Hepatocyte (in vitro differentiated cells): ENCODE measurements around the gene CNOT9. TPM values are rescaled to one million over a fixed set of nuclear protein-coding genes. Genes with fewer than 3 reads are reported as not detected.

Source experiments
- DNase-seq: peaks from one replicate; pipeline ENCODE4 v3.0.0-alpha.2; 2016; ENCODE audit warnings: low spot score
- H2AFZ ChIP-seq: fragments of 200-600 bp; sonication (generic); 2 replicates; pipeline ENCODE4 v1.6.0; 2016; ENCODE audit warnings: antibody characterized with exemption, mild to moderate bottlenecking
- H3K27ac ChIP-seq: fragments of 200-600 bp; sonication (generic); 2 replicates; pipeline ENCODE4 v1.5.1; 2016; ENCODE audit warnings: mild to moderate bottlenecking
- H3K27me3 ChIP-seq: fragments of 200-600 bp; sonication (generic); 2 replicates; pipeline ENCODE4 v1.6.1; 2016
- H3K36me3 ChIP-seq: fragments of 200-600 bp; sonication (generic); replicated peaks from 2 replicates; pipeline ENCODE4 v1.5.1; 2016; ENCODE audit warnings: low read depth; ENCODE audit not compliant: insufficient read depth
- H3K4me1 ChIP-seq: fragments of 200-600 bp; sonication (generic); 2 replicates; pipeline ENCODE4 v1.5.1; 2016; ENCODE audit warnings: mild to moderate bottlenecking, moderate library complexity; ENCODE audit not compliant: insufficient read depth
- H3K4me2 ChIP-seq: fragments of 200-600 bp; sonication (generic); 2 replicates; pipeline ENCODE4 v1.6.0; 2016
- H3K4me3 ChIP-seq: fragments of 200-600 bp; sonication (generic); 2 replicates; pipeline ENCODE4 v1.5.1; 2016; ENCODE audit warnings: mild to moderate bottlenecking
- H3K79me2 ChIP-seq: fragments of 200-600 bp; sonication (generic); 2 replicates; pipeline ENCODE4 v1.6.0; 2017; ENCODE audit warnings: mild to moderate bottlenecking
- H3K9me2 ChIP-seq: fragments of 200-600 bp; sonication (generic); replicated peaks from 2 replicates; pipeline ENCODE4 v1.6.0; 2017; ENCODE audit warnings: mild to moderate bottlenecking; ENCODE audit not compliant: insufficient read depth
- H3K9me3 ChIP-seq: fragments of 200-600 bp; sonication (generic); 2 replicates; pipeline ENCODE4 v1.5.1; 2016; ENCODE audit warnings: low read depth, mild to moderate bottlenecking
- H4K20me1 ChIP-seq: fragments of 200-600 bp; sonication (generic); 2 replicates; pipeline ENCODE4 v1.6.0; 2016; ENCODE audit warnings: mild to moderate bottlenecking; ENCODE audit not compliant: insufficient read depth, poor library complexity, severe bottlenecking
- CTCF ChIP-seq: fragments of 200-600 bp; sonication (generic); IDR thresholded peaks from 2 replicates; pipeline ENCODE4 v1.5.1; 2016; ENCODE audit warnings: antibody characterized with exemption, mild to moderate bottlenecking; ENCODE audit not compliant: poor library complexity
- EZH2 ChIP-seq: fragments of 200-600 bp; sonication (generic); IDR thresholded peaks from 2 replicates; pipeline ENCODE4 v1.6.1; 2016; ENCODE audit warnings: antibody characterized with exemption, mild to moderate bottlenecking, borderline replicate concordance
- EZH2phosphoT487 ChIP-seq: fragments of 200-600 bp; sonication (generic); IDR thresholded peaks from one replicate; pipeline ENCODE4 v1.6.1; 2018; ENCODE audit warnings: antibody characterized with exemption, mild to moderate bottlenecking, low read depth, moderate library complexity; ENCODE audit not compliant: unreplicated experiment, severe bottlenecking
- WGBS: methylation state at CpG from one replicate; pipeline ENCODE4 v1.1.6; 2016; ENCODE audit warnings: low lambda C conversion rate; ENCODE audit errors: missing lambda C conversion rate; 5-methylcytosine and 5-hydroxymethylcytosine counted together
- polyA plus RNA-seq: library from polyadenylated mRNA; unstranded; fragments of >200 nt; fragmentation: Nextera tagmentation; extraction: Ambion mirVana; gene quantifications from 2 replicates; pipeline ENCODE4 v1.2.1, GENCODE V29; 2016
- total RNA-seq: library from RNA; depleted of rRNA; stranded (reverse); fragments of >200 nt; gene quantifications from 2 replicates; pipeline ENCODE4 v1.2.3, GENCODE V29; 2014

CNOT9 gene
- total and polyA plus RNA-seq, 2 experiments from 2014 or later = 21.4 to 51.3 TPM

- Histone ChIP-seq H3K36me3 (no peaks in the 10 kb centered on the region), H3K4me3 (no peak overlapping the region), H3K27me3 (no peaks in the 10 kb centered on the region), H2AFZ (no peak overlapping the region), H3K4me2 (no peak overlapping the region), H4K20me1 (no peaks in the 10 kb centered on the region), H3K9me2 (no peaks in the 10 kb centered on the region), H3K9me3 (no peaks in the 10 kb centered on the region), H3K27ac (no peak overlapping the region), H3K79me2 (peaks cover 84% of the 10 kb centered on the region), H3K4me1 (no peaks in the 10 kb centered on the region)
- 97% methylated on average over 3 of the region's 3 CpGs for WGBS
- TF ChIP-seq CTCF (no peak), EZH2phosphoT487 (no peak), EZH2 (no peak)
- DNase-seq = no peak
Observed at GRCh38 chr2:218578272-218578877, 9.7 kb downstream of the CNOT9 start.

GRCh38 chr2:218582076-218582475 is 13.4 kb downstream of the CNOT9 start:
- no peak for TF ChIP-seq EZH2
- TF ChIP-seq CTCF = no peak
- no peak for TF ChIP-seq EZH2phosphoT487
- H3K4me3 ChIP-seq = no peak overlapping the region
- no peaks in the 10 kb centered on the region for H3K9me2 ChIP-seq
- no peak overlapping the region for H2AFZ ChIP-seq
- no peaks in the 10 kb centered on the region for H3K27me3 ChIP-seq
- no peak overlapping the region for H3K27ac ChIP-seq
- H3K79me2 ChIP-seq = peaks cover 48% of the 10 kb centered on the region
- H3K9me3 ChIP-seq = no peaks in the 10 kb centered on the region
- H4K20me1 ChIP-seq = no peaks in the 10 kb centered on the region
- H3K4me2 ChIP-seq = no peak overlapping the region
- H3K36me3 ChIP-seq = no peaks in the 10 kb centered on the region
- DNase-seq = no peak
- H3K4me1 ChIP-seq = no peaks in the 10 kb centered on the region
- WGBS = 93% methylated on average over 7 of the region's 7 CpGs

GRCh38 chr2:218583983-218584850 is 15.6 kb downstream of the CNOT9 start:
- H3K4me3 ChIP-seq = no peak overlapping the region
- no peaks in the 10 kb centered on the region for H3K36me3 ChIP-seq
- no peak for DNase-seq
- peaks cover 30% of the 10 kb centered on the region for H3K79me2 ChIP-seq
- no peaks in the 10 kb centered on the region for H3K27me3 ChIP-seq
- H3K9me2 ChIP-seq = no peaks in the 10 kb centered on the region
- H4K20me1 ChIP-seq = no peaks in the 10 kb centered on the region
- no peak overlapping the region for H3K27ac ChIP-seq
- H3K9me3 ChIP-seq = no peaks in the 10 kb centered on the region
- TF ChIP-seq CTCF (no peak), EZH2phosphoT487 (no peak), EZH2 (no peak)
- over 99% methylated on average over 6 of the region's 6 CpGs for WGBS
- no peak overlapping the region for H3K4me2 ChIP-seq
- H2AFZ ChIP-seq = no peak overlapping the region
- H3K4me1 ChIP-seq = no peaks in the 10 kb centered on the region
